ENCODE results near the gene CEP250. TPM values are rescaled to one million over a fixed set of nuclear protein-coding genes. Genes with fewer than 3 reads are reported as not detected.

The CEP250 gene
- polyA plus RNA-seq, 1 donor from 2014 or later: 22.0 TPM

DNA sequence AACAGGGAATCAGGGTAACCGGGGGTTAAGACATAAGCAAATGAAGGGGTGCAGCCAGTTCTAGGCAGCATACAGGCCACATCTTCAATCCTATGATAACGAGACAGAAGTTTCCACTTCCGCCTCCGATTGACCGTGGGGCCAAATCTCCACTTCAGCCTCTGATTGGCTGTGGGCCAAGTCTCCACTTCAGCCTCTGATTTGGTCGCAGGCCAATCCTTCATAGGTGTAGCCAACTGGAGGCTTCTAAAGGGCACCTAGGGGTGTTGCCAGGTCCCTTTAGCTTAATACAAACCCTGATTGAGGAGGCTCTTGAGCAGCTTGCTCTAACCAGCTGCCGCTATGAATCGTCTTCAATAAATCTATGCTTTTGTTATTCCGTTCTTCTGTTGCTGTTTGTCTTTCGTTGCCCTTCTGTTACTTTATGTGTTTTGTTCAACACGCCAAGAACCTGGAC is 84.4 kb downstream of the CEP250 start:
- no peak overlapping the region for H3K27ac ChIP-seq (ENCODE audit: low read length)
- H3K9me3 ChIP-seq (ENCODE audit: low read length): no peaks in the 10 kb centered on the region
- H3K36me3 ChIP-seq (ENCODE audit: insufficient read depth, low read length): no peaks in the 10 kb centered on the region
- TF ChIP-seq EP300 (conservative IDR thresholded peaks at IDR 0.05; ENCODE audit: poor library complexity, severe bottlenecking) (no peak), SMC3 (conservative IDR thresholded peaks at IDR 0.05; ENCODE audit: poor library complexity) (no peak), EZH2 (IDR thresholded peaks at IDR 0.05; ENCODE audit: borderline replicate concordance, insufficient read depth, low read length, poor library complexity, severe bottlenecking) (no peak), CTCF (IDR thresholded peaks at IDR 0.05; ENCODE audit: poor library complexity, severe bottlenecking) (no peak)
- H3K4me3 ChIP-seq (ENCODE audit: low read length): no peak overlapping the region
- no peaks in the 10 kb centered on the region for H3F3A ChIP-seq (ENCODE audit: insufficient read depth, low read length, poor library complexity, severe bottlenecking)
- peaks cover 6% of the 10 kb centered on the region for H3K79me2 ChIP-seq (replicated peaks; ENCODE audit: insufficient read depth, low read length)
- no peak overlapping the region for H3K9ac ChIP-seq (ENCODE audit: low read length)
- no peak overlapping the region for H3K4me2 ChIP-seq (ENCODE audit: low read length)
- no peaks in the 10 kb centered on the region for H3K27me3 ChIP-seq (ENCODE audit: insufficient read depth, low read depth, low read length)
- H2AFZ ChIP-seq (ENCODE audit: low read depth, low read length): no peak overlapping the region
- no peaks in the 10 kb centered on the region for H4K20me1 ChIP-seq (ENCODE audit: insufficient read depth)
- no peaks in the 10 kb centered on the region for H3K9me2 ChIP-seq (ENCODE audit: insufficient read depth, low read length)

GRCh38 chr20:35541118-35541782 is 85.9 kb downstream of the CEP250 start:
- H3F3A ChIP-seq (ENCODE audit: insufficient read depth, low read length, poor library complexity, severe bottlenecking): no peaks in the 10 kb centered on the region
- TF ChIP-seq REST (IDR thresholded peaks at IDR 0.05; ENCODE audit: borderline replicate concordance) (no peak), CTCF (IDR thresholded peaks at IDR 0.05; ENCODE audit: poor library complexity, severe bottlenecking) (no peak), SMC3 (conservative IDR thresholded peaks at IDR 0.05; ENCODE audit: poor library complexity) (no peak), TAF1 (IDR thresholded peaks at IDR 0.05; ENCODE audit: low read depth) (no peak), MXI1 (conservative IDR thresholded peaks at IDR 0.05; ENCODE audit: poor library complexity, severe bottlenecking) (no peak), EP300 (conservative IDR thresholded peaks at IDR 0.05; ENCODE audit: poor library complexity, severe bottlenecking) (no peak), POLR2AphosphoS5 (IDR thresholded peaks at IDR 0.05) (no peak), RAD21 (conservative IDR thresholded peaks at IDR 0.05) (no peak), EZH2 (IDR thresholded peaks at IDR 0.05; ENCODE audit: borderline replicate concordance, insufficient read depth, low read length, poor library complexity, severe bottlenecking) (no peak)
- no peaks in the 10 kb centered on the region for H3K27me3 ChIP-seq (ENCODE audit: insufficient read depth, low read depth, low read length)
- no peaks in the 10 kb centered on the region for H4K20me1 ChIP-seq (ENCODE audit: insufficient read depth)
- H3K9me3 ChIP-seq (ENCODE audit: low read length): no peaks in the 10 kb centered on the region
- H3K79me2 ChIP-seq (replicated peaks; ENCODE audit: insufficient read depth, low read length): peaks cover 6% of the 10 kb centered on the region
- peak overlapping the region; percentile 60 for H3K4me2 ChIP-seq (ENCODE audit: low read length)
- peak overlapping the region; percentile 77 for H3K4me3 ChIP-seq (ENCODE audit: low read length)
- peak overlapping the region; percentile 85 for H3K9ac ChIP-seq (ENCODE audit: low read length)
- no peaks in the 10 kb centered on the region for H3K36me3 ChIP-seq (ENCODE audit: insufficient read depth, low read length)
- no peaks in the 10 kb centered on the region for H3K9me2 ChIP-seq (ENCODE audit: insufficient read depth, low read length)
- no peak overlapping the region for H3K27ac ChIP-seq (ENCODE audit: low read length)
- peak overlapping the region; percentile 16 for H2AFZ ChIP-seq (ENCODE audit: low read depth, low read length)

Measured in neural cell (in vitro differentiated cells).